Spleen (tissue), 11 donors: ENCODE data around the gene ABCG1. TPM values are rescaled to one million over a fixed set of nuclear protein-coding genes. Genes with fewer than 3 reads are reported as not detected.

ENCODE experiments used
- DNase-seq: peaks from one replicate; pipeline ENCODE4 v3.0.0-alpha.2; 2020
- H3K27ac ChIP-seq, 8 donors: fragments of 200-600 bp; sonication (generic) in 7 of 8; 1 replicate in 4 of 8; 2 replicates in 4 of 8; pipeline versions ENCODE4 v1.5.0 to v1.8.0; 2016 to 2021; ENCODE audit warnings: inconsistent platforms in 4 of 8, mild to moderate bottlenecking in 4 of 8, moderate library complexity in 1 of 8
- H3K27me3 ChIP-seq, 7 donors: fragments of 200-600 bp; sonication (generic) in 6 of 7; replicated peaks in 1 of 7; 1 replicate in 4 of 7; 2 replicates in 3 of 7; pipeline versions ENCODE4 v1.5.0 to v1.8.0; 2016 to 2021; ENCODE audit warnings: inconsistent platforms in 3 of 7, mild to moderate bottlenecking in 1 of 7
- H3K36me3 ChIP-seq, 6 donors: fragments of 200-600 bp; sonication (generic) in 5 of 6; 1 replicate in 4 of 6; 2 replicates in 2 of 6; pipeline versions ENCODE4 v1.5.0 to v1.8.0; 2016 to 2021; ENCODE audit warnings: inconsistent platforms in 2 of 6
- H3K4me1 ChIP-seq, 6 donors: fragments of 200-600 bp; sonication (generic) in 5 of 6; 1 replicate in 3 of 6; 2 replicates in 3 of 6; pipeline versions ENCODE4 v1.5.0 to v1.8.0; 2016 to 2021; ENCODE audit warnings: inconsistent platforms in 3 of 6
- H3K4me3 ChIP-seq, 8 donors: fragments of 200-600 bp; sonication (generic) in 7 of 8; 1 replicate in 4 of 8; 2 replicates in 4 of 8; pipeline versions ENCODE4 v1.5.0 to v1.8.0; 2016 to 2021; ENCODE audit warnings: inconsistent platforms in 4 of 8, mild to moderate bottlenecking in 4 of 8, moderate library complexity in 2 of 8
- H3K9me3 ChIP-seq, 8 donors: fragments of 200-600 bp; sonication (generic) in 7 of 8; 1 replicate in 4 of 8; 2 replicates in 4 of 8; pipeline versions ENCODE4 v1.5.0 to v1.8.0; 2016 to 2021; ENCODE audit warnings: inconsistent platforms in 4 of 8
- CTCF ChIP-seq, 11 experiments: fragments of 200-600 bp in 7 of 11; fragments of 450-650 bp in 4 of 11; sonication (generic) in 4 of 11; IDR thresholded peaks in 8 of 11; conservative IDR thresholded peaks in 3 of 11; 1 replicate in 7 of 11; 2 replicates in 4 of 11; pipeline versions ENCODE4 v1.4.0 to v1.8.0; 2016 to 2021; ENCODE audit warnings: antibody characterized with exemption in 11 of 11, inconsistent platforms in 4 of 11, mild to moderate bottlenecking in 1 of 11
- POLR2A ChIP-seq, 3 donors: fragments of 450-650 bp; IDR thresholded peaks; one replicate each; pipeline ENCODE4 v1.5.1; 2017; ENCODE audit warnings: antibody characterized with exemption in 3 of 3, mild to moderate bottlenecking in 1 of 3
- POLR2AphosphoS5 ChIP-seq, 3 donors: sonication (generic); formaldehyde crosslinking; IDR thresholded peaks; one replicate each; pipeline ENCODE4 v1.5.1; 2017; ENCODE audit warnings: antibody characterized with exemption in 3 of 3
- WGBS, 5 donors: extraction: QIAGEN DNeasy Blood & Tissue Kit in 3 of 5; methylation state at CpG; one replicate each; pipeline versions ENCODE4 v1.1.5 to v1.1.7; 2013 to 2018; 5-methylcytosine and 5-hydroxymethylcytosine counted together
- intact Hi-C: fragments of 100-400 bp; cut with DNase I; formaldehyde crosslinking; loops from one replicate; pipeline ENCODE4 v1.15.0; 2023; ENCODE audit warnings: low total_unique reads
- polyA plus RNA-seq, 3 donors: library from polyadenylated mRNA; stranded (reverse); fragments of 200-250 nt; gene quantifications; one replicate each; pipeline ENCODE4 v1.2.1, GENCODE V29; 2013
- total RNA-seq, 7 donors: library from RNA; depleted of rRNA in 3 of 7; stranded (reverse); fragments of >200 nt in 3 of 7; fragmentation: NEBNext Ultra II Directional in 4 of 7; extraction: Animal tissue kit (Norgen Biotek cat#: 25700) in 4 of 7; gene quantifications; one replicate each; pipeline versions ENCODE4 v1.1.0 to v1.2.1, GENCODE V29; 2016 to 2021
- donor health status: healthy with polysubstance abuse.
- donor health status: DM: no; HTN: no; CAD: no; lungs with moderate emphysema.
- donor health status: DM: no; HTN: no; CAD: no.
- donor health status: Bipolar disorder and iron deficiency.
- donor health status: healthy.
- donor health status: DM: no; HTN: no; CAD: no.
- donor health status: DM: yes; HTN: yes; CAD: no.

ABCG1 gene
- total and polyA plus RNA-seq, 10 donors, result 14.6 to 143 (median 96.7) TPM

DNA sequence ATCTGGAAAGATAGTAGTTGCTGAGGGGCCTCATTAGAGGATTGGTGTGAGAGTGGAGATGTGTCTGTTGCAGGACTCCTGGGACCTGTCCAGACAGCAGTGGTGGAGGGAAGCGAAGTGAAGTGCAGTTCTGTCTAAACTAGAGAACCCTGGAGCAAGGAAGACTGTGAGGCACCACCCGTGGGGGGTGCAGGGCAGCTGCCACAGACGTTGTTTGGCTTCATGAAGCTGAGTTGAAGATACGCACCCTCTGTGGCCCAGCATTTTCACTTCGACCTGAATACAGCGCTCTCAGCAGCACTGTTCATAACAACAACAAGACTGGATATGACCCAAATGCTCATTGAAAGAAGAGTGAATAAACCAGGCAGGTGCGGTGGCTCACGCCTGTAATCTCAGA lies 29.3 kb downstream of the ABCG1 start:
- Histone ChIP-seq H3K9me3 (no peaks in the 10 kb centered on the region), H3K36me3 (no peaks in the 10 kb centered on the region), H3K27me3 (no peaks in the 10 kb centered on the region), H3K4me3 (no peak overlapping the region), H3K4me1 (peaks cover 7 to 89% (median 60%) of the 10 kb centered on the region in 6 donors), H3K27ac (peak overlapping the region in 4 of 8 donors; percentile 14 to 50 (median 42))
- TF ChIP-seq POLR2A (IDR thresholded peaks at IDR 0.05) (no peak), POLR2AphosphoS5 (IDR thresholded peaks at IDR 0.05) (no peak), CTCF (IDR thresholded peaks at IDR 0.05 in 8 of 11, conservative IDR thresholded peaks at IDR 0.05 in 3 of 11) (no peak)
- 82 to 90% (median 85%) methylated on average over 8 of the region's 8 CpGs for WGBS, 5 donors
- peak; percentile 58 for DNase-seq
- intact Hi-C loops, result no loop called here

DNA sequence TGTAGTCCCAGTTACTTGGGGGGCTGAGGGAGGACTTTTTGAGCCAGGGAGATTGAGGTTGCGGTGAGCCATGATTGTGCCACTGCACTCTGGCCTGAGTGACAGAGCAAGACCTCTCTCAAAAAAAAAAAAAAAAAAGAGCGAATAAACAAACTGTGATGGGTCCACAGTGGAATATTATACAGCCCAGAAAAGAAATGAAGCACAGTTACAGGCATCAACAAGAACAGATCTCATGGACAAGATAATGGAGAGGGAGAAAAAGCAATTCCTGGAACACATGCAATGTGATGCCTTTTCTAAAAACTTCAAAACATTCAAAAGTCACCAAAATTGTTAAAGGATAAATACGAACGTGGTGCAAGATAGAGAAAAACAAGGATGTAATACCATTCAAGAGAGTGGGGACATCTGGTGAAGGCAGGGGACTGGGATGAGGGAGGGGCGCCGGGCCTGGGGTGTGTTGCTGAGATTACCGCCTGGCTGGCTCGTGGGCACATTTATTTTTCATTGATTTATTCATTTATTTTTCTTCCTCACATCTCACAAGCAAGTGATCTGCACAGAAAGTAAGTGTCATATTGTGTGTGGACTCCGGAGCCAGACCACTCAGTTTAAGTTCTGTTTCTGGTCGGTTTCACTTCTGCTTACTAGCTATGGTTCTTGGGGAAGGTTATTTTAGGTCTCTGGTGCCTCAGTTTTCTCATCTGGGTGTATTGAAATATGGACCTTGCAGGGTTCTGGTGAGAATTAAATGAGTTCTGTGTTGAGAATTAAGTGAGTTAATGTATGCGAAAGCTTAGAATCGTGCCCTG lies 30.1 kb downstream of the ABCG1 start:
- intact Hi-C loops, result no loop called here
- H3K4me3 ChIP-seq, result no peak overlapping the region
- peak overlapping the region in 5 of 8 donors; percentile 12 to 59 (median 43) for H3K27ac ChIP-seq
- H3K36me3 ChIP-seq, result no peaks in the 10 kb centered on the region
- peak; percentile 52 for DNase-seq
- H3K27me3 ChIP-seq, result no peaks in the 10 kb centered on the region
- TF ChIP-seq POLR2AphosphoS5 (IDR thresholded peaks at IDR 0.05), result no peak
- TF ChIP-seq CTCF (IDR thresholded peaks at IDR 0.05 in 8 of 11, conservative IDR thresholded peaks at IDR 0.05 in 3 of 11), result no peak
- no peak for TF ChIP-seq POLR2A (IDR thresholded peaks at IDR 0.05)
- peaks cover 7 to 91% (median 66%) of the 10 kb centered on the region in 6 donors for H3K4me1 ChIP-seq
- H3K9me3 ChIP-seq, result no peaks in the 10 kb centered on the region
- 68 to 77% (median 75%) methylated on average over 12 of the region's 12 CpGs for WGBS, 5 donors

- Histone ChIP-seq H3K4me3 (no peak overlapping the region), H3K36me3 (no peaks in the 10 kb centered on the region), H3K27me3 (no peaks in the 10 kb centered on the region), H3K9me3 (no peaks in the 10 kb centered on the region), H3K4me1 (peaks cover 15 to 91% (median 70%) of the 10 kb centered on the region in 6 donors), H3K27ac (peak overlapping the region in 5 of 8 donors; percentile 14 to 57 (median 44))
- WGBS, 5 donors, result 62 to 77% (median 70%) methylated on average over 17 to 19 of the region's 19 CpGs
- no peak for TF ChIP-seq POLR2A (IDR thresholded peaks at IDR 0.05)
- no peak for TF ChIP-seq CTCF (IDR thresholded peaks at IDR 0.05 in 8 of 11, conservative IDR thresholded peaks at IDR 0.05 in 3 of 11)
- peak in 1 of 3 donors; percentile 33 for TF ChIP-seq POLR2AphosphoS5 (IDR thresholded peaks at IDR 0.05)
- intact Hi-C loops, result no loop called here
- no peak for DNase-seq
These were observed 31.8 kb downstream of the ABCG1 start for GRCh38 chr21:42250422-42251403.
